ENCODE results near the gene PNCK.

GRCh38 chrX:153704021-153704526 is 30.5 kb upstream of the PNCK start:
- no peak for TF ChIP-seq TAF1 (IDR thresholded peaks at IDR 0.05; ENCODE audit: low read depth)
- no peak for TF ChIP-seq CREB1 (IDR thresholded peaks at IDR 0.05; ENCODE audit: low read depth)
- no peak for TF ChIP-seq REST (IDR thresholded peaks at IDR 0.05; ENCODE audit: low read depth)
- TF ChIP-seq USF1 (IDR thresholded peaks at IDR 0.05), result no peak
- TF ChIP-seq EP300 (IDR thresholded peaks at IDR 0.05; ENCODE audit: borderline replicate concordance), result no peak
- no peak for TF ChIP-seq RAD21 (IDR thresholded peaks at IDR 0.05; ENCODE audit: low read depth)
- no peak for TF ChIP-seq YY1 (IDR thresholded peaks at IDR 0.05; ENCODE audit: low read depth)
- TF ChIP-seq ZBTB7A (IDR thresholded peaks at IDR 0.05; ENCODE audit: low read depth), result no peak
- no peak for TF ChIP-seq TCF12 (IDR thresholded peaks at IDR 0.05; ENCODE audit: low read depth)
- no peak for TF ChIP-seq FOXM1 (IDR thresholded peaks at IDR 0.05; ENCODE audit: borderline replicate concordance, low read depth)
